ENCODE results near the gene KRTAP2-1. TPM values are rescaled to one million over a fixed set of nuclear protein-coding genes. Genes with fewer than 3 reads are reported as not detected.
"Not testable (repeated sequence)": the region's sequence is repeated elsewhere in the genome, so short reads cannot be mapped to it uniquely, and the experiment has no call there.

Gene KRTAP2-1
- total RNA-seq: not detected

- ATAC-seq; intact Hi-C loops (cut with DNase I); DNase-seq (ENCODE audit: low spot score): not testable (repeated sequence)
These were observed at the start of gene KRTAP2-1 for GRCh38 chr17:41046735-41047465. KRTAP2-1 (minus strand) TSS chr17:41047316; CDS start chr17:41047267, 49 bp downstream.

GRCh38 chr17:41096055-41096454 lies 48.9 kb upstream of the KRTAP2-1 start:
- intact Hi-C loops (cut with DNase I): no loop called here
- ATAC-seq (no peak), DNase-seq (ENCODE audit: low spot score) (no peak)

- ATAC-seq; DNase-seq (ENCODE audit: low spot score); intact Hi-C loops (cut with DNase I): not testable (repeated sequence)
These were observed 41.7 kb upstream of the KRTAP2-1 start for GRCh38 chr17:41088760-41089352.

- intact Hi-C loops (cut with DNase I); DNase-seq (ENCODE audit: low spot score); ATAC-seq: not testable (repeated sequence)
These were observed 37.2 kb upstream of the KRTAP2-1 start, which contains the start of gene KRTAP4-7 for GRCh38 chr17:41084100-41084856. KRTAP4-7 (plus strand) TSS chr17:41084150; CDS start chr17:41084207, 57 bp downstream.

GRCh38 chr17:41083427-41083826 lies 36.3 kb upstream of the KRTAP2-1 start:
- DNase-seq (ENCODE audit: low spot score); ATAC-seq; intact Hi-C loops (cut with DNase I): not testable (repeated sequence)

- no peak for DNase-seq (ENCODE audit: low spot score)
- intact Hi-C loops (cut with DNase I): no loop called here
- no peak for ATAC-seq
These were observed 35.5 kb upstream of the KRTAP2-1 start for GRCh38 chr17:41082626-41083025.

GRCh38 chr17:41076788-41077187 lies 29.7 kb upstream of the KRTAP2-1 start:
- ATAC-seq: no peak
- intact Hi-C loops (cut with DNase I): no loop called here
- DNase-seq (ENCODE audit: low spot score): no peak

- DNase-seq (ENCODE audit: low spot score) (no peak), ATAC-seq (no peak)
- intact Hi-C loops (cut with DNase I): no loop called here
These were observed 26.6 kb upstream of the KRTAP2-1 start for GRCh38 chr17:41073676-41074075.

- no peak for DNase-seq (ENCODE audit: low spot score)
- no peak for ATAC-seq
- intact Hi-C loops (cut with DNase I): no loop called here
These were observed 24.7 kb upstream of the KRTAP2-1 start for GRCh38 chr17:41071606-41072360.

GRCh38 chr17:41069031-41069430 lies 21.9 kb upstream of the KRTAP2-1 start:
- DNase-seq (ENCODE audit: low spot score) (no peak), ATAC-seq (no peak)
- intact Hi-C loops (cut with DNase I): no loop called here

GRCh38 chr17:41067281-41067680 lies 20.2 kb upstream of the KRTAP2-1 start:
- intact Hi-C loops (cut with DNase I): no loop called here
- no peak for DNase-seq (ENCODE audit: low spot score)
- no peak for ATAC-seq

- DNase-seq (ENCODE audit: low spot score) (no peak), ATAC-seq (no peak)
- intact Hi-C loops (cut with DNase I): no loop called here
These were observed 18.9 kb upstream of the KRTAP2-1 start, which contains the start of gene KRTAP2-4 for GRCh38 chr17:41065829-41066624. KRTAP2-4 (minus strand) TSS chr17:41065879; CDS start chr17:41065845, 34 bp downstream.

- ATAC-seq; intact Hi-C loops (cut with DNase I); DNase-seq (ENCODE audit: low spot score): not testable (repeated sequence)
These were observed 18.0 kb upstream of the KRTAP2-1 start for GRCh38 chr17:41065016-41065689.

- ATAC-seq (no peak), DNase-seq (ENCODE audit: low spot score) (no peak)
- intact Hi-C loops (cut with DNase I): no loop called here
These were observed 17.2 kb upstream of the KRTAP2-1 start for GRCh38 chr17:41064301-41064700.

GRCh38 chr17:41063449-41063848 lies 16.3 kb upstream of the KRTAP2-1 start:
- DNase-seq (ENCODE audit: low spot score) (no peak), ATAC-seq (no peak)
- intact Hi-C loops (cut with DNase I): no loop called here

- intact Hi-C loops (cut with DNase I): no loop called here
- no peak for DNase-seq (ENCODE audit: low spot score)
- ATAC-seq: peak; percentile 67
These were observed 14.8 kb upstream of the KRTAP2-1 start for GRCh38 chr17:41061964-41062363.

GRCh38 chr17:41060052-41060604 lies 13.0 kb upstream of the KRTAP2-1 start, which contains the start of gene KRTAP2-3:
KRTAP2-3 (minus strand) TSS chr17:41060114; CDS start chr17:41060050, 64 bp downstream.
- DNase-seq (ENCODE audit: low spot score): no peak
- ATAC-seq: no peak
- intact Hi-C loops (cut with DNase I): no loop called here

All from sciatic nerve (tissue), 2 donors.